ENCODE results near the gene TNFAIP8L1.
"Not testable (repeated sequence)": the region's sequence is repeated elsewhere in the genome, so short reads cannot be mapped to it uniquely, and the experiment has no call there.

The TNFAIP8L1 gene

GRCh38 chr19:4652075-4652474 is 12.8 kb downstream of the TNFAIP8L1 start:
- DNase-seq = no peak

DNA sequence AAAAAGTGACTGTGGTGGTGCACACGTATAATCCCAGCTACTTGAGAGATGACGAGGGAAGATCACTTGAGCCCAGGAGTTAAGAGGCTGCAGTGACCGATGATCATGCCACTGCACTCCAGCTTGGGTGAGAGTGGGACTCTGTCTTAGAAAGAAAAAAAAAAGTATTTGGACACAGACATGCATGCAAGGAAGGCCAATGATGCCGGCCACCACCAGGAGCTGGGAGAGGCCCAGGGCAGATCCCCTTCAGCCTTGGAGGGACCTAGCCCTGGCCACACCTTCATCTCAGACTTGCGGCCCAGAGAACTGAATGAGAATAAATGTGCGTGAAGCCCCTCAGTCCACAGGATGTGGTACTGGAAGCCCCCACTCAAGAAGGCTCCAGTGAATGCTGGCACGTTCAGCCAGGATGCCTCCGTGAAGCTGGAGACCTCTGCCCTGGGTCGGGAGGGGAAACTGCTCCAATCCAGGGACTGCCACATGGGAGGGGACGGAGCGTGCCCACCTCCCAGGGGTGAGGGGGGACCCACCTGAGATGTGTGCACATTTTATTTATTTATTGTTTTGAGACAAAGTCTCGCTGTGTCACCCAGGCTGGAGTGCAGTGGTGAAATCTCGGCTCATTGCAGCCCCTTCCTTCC is 14.6 kb downstream of the TNFAIP8L1 start:
- DNase-seq = no peak

DNA sequence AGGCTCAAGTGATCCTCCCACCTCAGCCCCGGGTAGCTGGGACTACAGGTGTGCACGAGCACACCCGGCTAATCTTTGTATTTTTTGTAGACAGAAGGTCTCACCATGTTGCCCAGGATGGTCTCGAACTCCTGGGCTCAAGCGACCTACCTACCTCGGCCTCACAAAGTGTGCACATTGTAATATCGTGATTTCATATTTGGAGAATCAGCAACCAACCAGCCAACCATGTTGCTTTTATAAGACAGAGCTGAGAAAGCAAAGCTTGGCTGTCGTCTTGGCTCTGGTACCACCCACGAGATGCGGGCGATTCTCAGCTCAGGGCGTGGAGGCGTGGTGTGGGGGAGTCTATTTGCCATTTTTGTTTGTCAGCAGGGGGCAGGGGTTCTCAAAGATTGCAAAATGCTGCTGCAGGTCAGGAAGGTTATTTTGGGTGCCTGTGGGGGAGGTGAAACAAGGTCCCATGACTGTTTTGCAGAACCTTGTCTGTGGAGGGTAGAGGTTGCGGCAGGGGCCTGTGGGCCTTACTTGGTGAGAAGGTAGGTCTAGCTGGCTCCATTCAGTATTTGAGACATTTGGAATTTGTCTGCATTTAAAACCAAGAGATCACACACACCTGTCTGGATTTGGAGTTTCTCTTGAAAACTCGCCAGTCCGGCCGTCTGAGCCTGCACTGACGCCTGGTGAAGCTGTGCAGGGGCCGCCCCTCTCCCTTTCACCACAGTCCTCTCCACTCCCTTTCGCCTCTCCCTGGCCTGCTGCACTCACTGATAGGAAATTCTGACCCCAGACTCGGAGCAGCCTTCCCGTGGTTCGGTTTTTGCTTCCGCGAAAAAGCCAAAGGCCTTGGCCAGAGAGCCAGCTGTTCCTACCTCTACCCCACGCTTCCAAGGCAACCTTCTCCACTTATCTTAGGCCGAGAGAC is 15.4 kb downstream of the TNFAIP8L1 start:
- no peak for DNase-seq

DNA sequence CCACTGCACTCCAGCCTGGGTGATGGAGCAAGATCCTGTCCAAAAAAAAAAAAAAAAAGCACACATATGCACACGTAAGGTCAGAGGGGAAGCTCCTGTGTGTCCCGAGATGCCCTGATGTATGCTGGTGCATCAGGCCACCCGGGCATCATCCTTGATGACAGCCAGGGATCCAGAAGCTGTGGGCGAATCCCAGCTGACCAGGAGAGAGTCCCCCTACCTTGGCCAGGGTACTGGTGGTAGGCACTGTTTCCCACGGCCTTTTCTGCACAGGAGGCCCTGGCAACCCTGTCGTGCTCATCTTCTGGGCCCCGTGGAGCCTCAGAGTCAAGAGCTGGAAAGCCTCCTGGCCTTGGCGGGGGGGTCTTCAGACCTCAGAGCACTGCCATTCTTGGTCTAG is 16.8 kb downstream of the TNFAIP8L1 start:
- no peak for DNase-seq

DNA sequence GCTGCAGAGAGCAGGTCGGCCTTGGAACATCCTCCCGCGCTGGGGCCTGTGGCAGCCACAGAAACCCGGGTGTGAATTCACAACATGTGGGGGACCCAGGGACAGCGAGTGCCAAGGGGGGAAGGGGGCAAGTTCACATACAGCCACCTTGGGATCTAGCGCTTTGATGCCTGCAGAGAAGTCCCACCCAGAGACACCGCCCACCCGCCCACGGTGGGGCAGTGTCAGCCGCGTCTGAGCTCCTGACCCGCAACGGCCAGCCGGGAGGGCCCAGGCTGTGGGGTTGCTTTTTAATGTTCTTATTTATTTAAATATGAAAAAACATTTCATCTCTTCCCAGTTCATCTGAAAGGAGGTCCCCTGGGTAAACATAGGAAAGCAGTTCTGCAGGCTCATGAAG is 17.9 kb downstream of the TNFAIP8L1 start:
- no peak for DNase-seq

DNA sequence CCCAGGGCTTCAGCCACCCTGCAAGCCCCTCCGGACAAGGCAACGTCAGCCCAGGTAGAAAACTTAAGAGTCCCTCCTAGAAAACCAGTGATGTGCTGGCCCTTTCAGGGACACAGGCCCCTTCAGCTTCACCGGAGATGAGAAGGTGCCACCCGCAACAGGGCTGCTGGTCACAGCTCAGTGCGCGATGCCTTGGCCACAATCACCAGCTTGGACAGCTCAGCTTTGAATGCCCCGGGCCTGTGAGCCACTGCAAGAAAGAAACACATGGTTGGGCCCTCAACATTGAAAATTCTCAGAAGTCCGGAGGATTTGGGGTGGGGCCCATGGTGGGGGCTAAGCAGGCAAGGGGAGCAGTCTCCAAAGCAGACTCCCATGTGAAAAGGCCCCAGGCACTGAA is 18.5 kb downstream of the TNFAIP8L1 start:
- no peak for DNase-seq

- no peak for DNase-seq
These were observed 21.0 kb downstream of the TNFAIP8L1 start for GRCh38 chr19:4660181-4660791.

DNA sequence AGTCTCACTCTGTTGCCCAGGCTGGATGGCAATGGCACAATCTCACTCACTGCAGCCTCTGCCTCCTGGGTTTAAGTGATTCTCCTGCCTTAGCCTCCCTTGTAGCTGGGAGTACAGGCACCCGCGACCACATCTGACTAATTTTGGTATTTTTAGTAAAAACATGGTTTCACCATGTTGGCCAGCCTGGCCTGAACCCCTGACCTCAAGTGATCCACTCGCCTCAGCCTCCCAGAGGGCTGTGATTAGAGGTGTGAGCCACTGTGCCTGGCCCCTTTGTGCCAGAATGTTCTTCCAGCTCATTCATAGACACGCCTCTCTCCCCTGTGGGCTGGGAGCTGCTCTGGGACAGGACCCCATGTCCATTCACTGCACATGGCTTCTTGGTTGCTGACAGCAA is 21.7 kb downstream of the TNFAIP8L1 start:
- DNase-seq = no peak

- no peak for DNase-seq
These were observed 22.8 kb downstream of the TNFAIP8L1 start for GRCh38 chr19:4662020-4662695.

GRCh38 chr19:4662812-4663211 is 23.5 kb downstream of the TNFAIP8L1 start:
- no peak for DNase-seq

DNA sequence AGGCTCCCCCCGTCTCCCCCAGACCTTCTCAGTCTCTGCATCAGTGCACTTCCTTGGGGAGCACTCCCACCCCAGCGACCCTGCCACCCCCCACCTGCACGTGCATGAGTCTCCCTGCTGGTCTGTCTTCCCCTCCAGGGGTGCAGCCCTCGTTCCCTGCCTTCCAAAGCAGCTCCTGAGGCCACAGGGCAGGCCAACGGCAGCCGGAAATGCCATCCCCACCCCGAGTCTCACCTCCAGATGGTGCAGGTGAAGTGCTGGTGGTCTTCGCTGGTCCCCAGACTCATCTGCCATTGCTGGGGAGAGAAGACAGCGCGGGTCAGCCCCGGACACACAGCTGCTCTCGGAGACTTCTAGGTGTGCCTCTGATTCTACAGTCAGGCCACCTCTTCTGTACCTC is 25.3 kb downstream of the TNFAIP8L1 start:
- no peak for DNase-seq

- DNase-seq = peak; percentile 87 to 96
These were observed 30.6 kb downstream of the TNFAIP8L1 start, which contains the start of gene MYDGF for GRCh38 chr19:4669723-4670480. TSS of gene MYDGF (minus strand) at chr19:4670342. CDS start at chr19:4670334, 8 bp downstream.

DNA sequence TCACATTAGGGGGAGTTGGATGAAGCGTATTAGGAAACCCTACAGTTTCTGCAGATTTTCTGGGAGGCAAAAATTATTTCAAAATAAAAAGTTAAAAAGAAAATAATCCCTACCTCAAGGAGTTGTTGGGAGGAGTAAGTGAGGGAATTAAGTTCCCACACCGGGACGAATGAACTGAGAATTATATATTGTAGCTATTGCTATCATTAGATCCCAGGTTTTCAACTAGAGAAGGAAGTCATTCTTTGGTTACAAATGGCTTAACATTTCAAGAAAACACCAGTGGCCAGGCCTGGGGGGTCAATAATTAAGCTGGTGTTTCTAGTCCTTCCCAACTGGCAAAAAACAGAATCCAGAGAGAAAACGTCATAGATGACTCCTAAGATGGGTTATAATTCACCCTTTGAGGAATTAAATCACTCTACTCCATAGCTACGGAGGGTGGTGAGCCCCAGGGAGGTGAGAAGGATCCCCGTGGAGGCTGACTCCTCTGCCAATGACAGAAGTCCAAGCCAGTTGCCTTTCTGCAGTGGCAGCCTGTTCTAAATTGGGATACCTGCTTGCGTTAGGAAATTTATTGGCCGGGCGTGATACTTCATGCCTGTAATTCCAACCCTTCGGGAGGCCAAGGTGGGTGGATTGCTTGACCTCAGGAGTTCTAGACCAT is 32.0 kb downstream of the TNFAIP8L1 start:
- DNase-seq = no peak

DNA sequence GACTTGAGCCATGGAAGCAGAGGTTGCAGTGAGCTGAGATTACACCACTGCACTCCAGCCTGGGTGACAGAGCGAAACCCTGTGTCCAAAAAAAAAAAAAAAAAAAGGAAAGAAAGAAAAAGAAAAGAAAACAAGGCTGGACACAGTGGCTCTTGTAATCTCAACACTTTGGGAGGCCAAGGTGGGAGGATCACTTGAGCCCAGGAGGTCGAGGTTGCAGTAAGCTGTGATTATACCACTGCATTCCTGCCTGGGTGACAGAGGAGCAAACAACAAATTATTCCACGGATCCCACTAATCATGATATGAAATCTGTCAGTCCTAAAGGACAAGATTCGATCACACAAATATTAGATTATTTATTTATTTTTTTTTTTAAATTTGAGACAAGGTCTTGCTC is 33.9 kb downstream of the TNFAIP8L1 start:
- no peak for DNase-seq

DNA sequence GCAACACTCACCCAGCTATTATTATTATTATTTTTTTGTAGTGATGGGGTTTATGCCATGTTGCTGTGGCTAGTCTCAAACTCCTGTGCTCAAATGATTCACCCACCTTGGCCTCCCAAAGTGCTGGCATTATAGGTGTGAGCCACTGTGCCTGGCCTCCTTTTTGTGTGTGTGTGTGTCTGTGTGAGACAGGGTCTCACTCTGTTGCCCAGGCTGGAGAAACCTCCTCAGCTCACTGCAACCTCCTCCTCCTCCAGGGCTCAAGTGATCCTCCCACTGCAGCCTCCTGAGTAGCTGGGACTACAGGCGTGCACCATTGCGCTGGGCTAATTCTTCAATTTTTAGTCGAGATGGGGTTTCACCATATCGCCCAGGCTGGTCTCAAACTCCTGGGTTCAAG is 34.4 kb downstream of the TNFAIP8L1 start:
- DNase-seq = no peak

GRCh38 chr19:4675346-4675745 is 36.0 kb downstream of the TNFAIP8L1 start:
- DNase-seq = no peak

- DNase-seq = peak in 1 of 2 experiments; percentile 43
These were observed 37.8 kb downstream of the TNFAIP8L1 start for GRCh38 chr19:4676955-4677731.

GRCh38 chr19:4678881-4679790 is 39.8 kb downstream of the TNFAIP8L1 start:
- no peak for DNase-seq

DNA sequence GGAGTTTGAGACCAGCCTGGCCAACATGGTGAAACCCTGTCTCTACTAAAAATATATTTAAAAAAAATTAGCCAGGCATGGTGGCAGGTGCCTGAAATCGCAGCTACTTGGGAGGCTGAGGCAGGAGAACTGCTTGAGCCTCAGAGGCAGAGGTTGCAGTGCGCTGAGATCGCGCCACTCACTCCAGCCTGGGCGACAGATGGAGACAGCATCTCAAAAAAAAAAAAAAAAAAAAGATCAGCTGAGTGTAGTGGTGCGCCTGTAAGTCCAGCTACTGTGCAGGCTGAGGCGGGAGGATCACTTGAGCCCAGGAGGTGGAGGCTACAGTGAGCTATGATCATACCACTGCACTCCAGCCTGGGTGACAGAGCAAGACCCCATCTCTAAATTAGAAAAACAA is 40.7 kb downstream of the TNFAIP8L1 start:
- DNase-seq = not testable (repeated sequence)

All from NCI-H446 (cell line).